Panc1 (cell line): ENCODE data around the gene AUNIP.

Experiments
- CTCF ChIP-seq: fragments of 450-650 bp; IDR thresholded peaks from 2 replicates; pipeline ENCODE4 v1.5.1; 2017; ENCODE audit warnings: mild to moderate bottlenecking
- POLR2AphosphoS5 ChIP-seq: IDR thresholded peaks from 2 replicates; pipeline ENCODE4 v1.6.1; 2012; ENCODE audit warnings: mild to moderate bottlenecking, low read depth, low read length, moderate library complexity
- REST ChIP-seq, 2 experiments: IDR thresholded peaks; 2 replicates each; pipeline ENCODE4 v1.6.1; 2011 to 2012; ENCODE audit warnings: low read depth in 2 of 2, control low read depth in 1 of 2, low read length in 1 of 2, mild to moderate bottlenecking in 1 of 2, moderate library complexity in 1 of 2; ENCODE audit not compliant: insufficient read depth in 1 of 2
- SIN3A ChIP-seq: IDR thresholded peaks from 2 replicates; pipeline ENCODE4 v1.6.1; 2012; ENCODE audit warnings: low read depth, mild to moderate bottlenecking, low read length, moderate library complexity, borderline replicate concordance; ENCODE audit not compliant: insufficient read depth
- TCF7L2 ChIP-seq: IDR thresholded peaks from 2 replicates; pipeline ENCODE4 v1.6.1; 2011; ENCODE audit warnings: mild to moderate bottlenecking, low read depth, low read length, inconsistent platforms

- no peak for TF ChIP-seq POLR2AphosphoS5
- no peak for TF ChIP-seq CTCF
- TF ChIP-seq REST (IDR thresholded peaks at IDR 0.05; ENCODE audit: insufficient read depth in 1 of 2, low read depth in 2 of 2, low read length in 1 of 2): no peak
- TF ChIP-seq TCF7L2: no peak
- no peak; the same call in 1 of the 2 replicates for TF ChIP-seq SIN3A
These were observed 38.8 kb downstream of the AUNIP start for GRCh38 chr1:25820247-25821111.
